HTR-8/SVneo (cell line): ENCODE measurements around the gene RNF149.
"Not testable (repeated sequence)": the region's sequence is repeated elsewhere in the genome, so short reads cannot be mapped to it uniquely, and the experiment has no call there.

Experiments
- DNase-seq: peaks from one replicate; pipeline ENCODE4 v3.0.0; 2011; ENCODE audit warnings: low spot score, mixed read lengths; ENCODE audit not compliant: insufficient read length
- FAIRE-seq: peaks from 2 replicates; lab custom pipeline; 2011; peaks lifted over from hg19 to GRCh38; lab: Jason Lieb, UNC

The RNF149 gene

GRCh38 chr2:101264360-101264939 is 44.1 kb downstream of the RNF149 start:
- FAIRE-seq = no peak

GRCh38 chr2:101263377-101263800 is 45.1 kb downstream of the RNF149 start:
- no peak for DNase-seq
- FAIRE-seq = no peak

More at GRCh38 chr2:101264360-101264939, 44.1 kb downstream of the RNF149 start:
- DNase-seq = no peak

GRCh38 chr2:101262142-101262541 is 46.4 kb downstream of the RNF149 start:
- DNase-seq (no peak), FAIRE-seq (no peak)

- DNase-seq (no peak), FAIRE-seq (no peak)
Measured at GRCh38 chr2:101258804-101259203, 49.7 kb downstream of the RNF149 start.

DNA sequence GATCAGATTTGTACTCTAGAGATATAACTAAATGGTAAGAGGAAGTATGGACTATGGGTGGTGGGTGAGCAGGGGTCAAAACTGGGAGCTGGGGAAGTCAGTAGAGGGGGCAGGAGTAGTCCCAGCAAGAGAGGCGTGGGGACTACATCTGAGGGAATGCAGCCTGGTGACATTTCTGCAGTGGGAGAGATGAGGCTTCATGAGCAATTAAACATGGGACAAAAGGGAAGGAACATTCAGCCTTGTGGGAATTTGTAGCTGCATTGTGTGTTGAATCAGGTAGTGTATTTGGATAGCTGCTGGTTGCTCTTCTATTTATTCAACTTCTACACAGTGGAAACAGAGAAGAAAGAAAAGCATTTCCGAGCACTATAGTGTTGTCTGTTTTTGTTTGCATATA is 52.2 kb downstream of the RNF149 start:
- DNase-seq = no peak
- no peak for FAIRE-seq

GRCh38 chr2:101255501-101255900 is 53.0 kb downstream of the RNF149 start:
- DNase-seq (no peak), FAIRE-seq (no peak)

GRCh38 chr2:101253703-101254450 is 54.6 kb downstream of the RNF149 start:
- FAIRE-seq = no peak
- DNase-seq = no peak

- FAIRE-seq = no peak
- peak; percentile 28 for DNase-seq
Measured at GRCh38 chr2:101253013-101253702, 55.3 kb downstream of the RNF149 start.

- FAIRE-seq (peak; percentile 97), DNase-seq (peak; percentile 90)
Measured at GRCh38 chr2:101252408-101253012, 56.0 kb downstream of the RNF149 start, which contains the start of gene CNOT11. Gene CNOT11 (plus strand): TSS chr2:101252886. CDS start chr2:101252965, 79 bp downstream.

- no peak for FAIRE-seq
- no peak for DNase-seq
Measured at GRCh38 chr2:101251844-101252407, 56.6 kb downstream of the RNF149 start.

DNA sequence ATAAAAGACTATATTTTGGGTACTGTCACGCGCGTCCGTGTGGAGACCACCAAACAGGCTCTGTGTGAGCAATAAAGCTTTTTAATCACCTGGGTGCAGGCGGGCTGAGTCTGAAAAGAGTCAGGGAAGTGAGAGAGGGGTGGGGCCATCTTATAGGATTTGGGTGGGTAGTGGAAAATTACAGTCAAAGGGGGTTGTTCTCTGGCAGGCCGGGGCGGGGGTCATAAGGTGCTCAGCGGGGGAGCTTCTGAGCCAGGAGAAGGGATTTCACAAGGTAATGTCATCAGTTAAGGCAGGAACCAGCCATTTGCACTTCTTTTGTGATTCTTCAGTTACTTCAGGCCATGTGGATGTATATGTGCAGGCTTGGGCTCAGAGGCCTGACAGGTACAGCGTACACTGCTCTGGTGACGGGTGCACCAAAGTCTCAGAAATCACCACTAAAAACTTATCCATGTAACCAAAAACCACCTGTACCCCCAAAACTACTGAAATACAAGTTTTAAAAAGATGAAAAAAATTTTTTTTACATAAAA is 57.2 kb downstream of the RNF149 start:
- FAIRE-seq = not testable (repeated sequence)

GRCh38 chr2:101249826-101250225 is 58.7 kb downstream of the RNF149 start:
- no peak for FAIRE-seq
- no peak for DNase-seq

More for the DNA sequence above, 57.2 kb downstream of the RNF149 start:
- not testable (repeated sequence) for DNase-seq

DNA sequence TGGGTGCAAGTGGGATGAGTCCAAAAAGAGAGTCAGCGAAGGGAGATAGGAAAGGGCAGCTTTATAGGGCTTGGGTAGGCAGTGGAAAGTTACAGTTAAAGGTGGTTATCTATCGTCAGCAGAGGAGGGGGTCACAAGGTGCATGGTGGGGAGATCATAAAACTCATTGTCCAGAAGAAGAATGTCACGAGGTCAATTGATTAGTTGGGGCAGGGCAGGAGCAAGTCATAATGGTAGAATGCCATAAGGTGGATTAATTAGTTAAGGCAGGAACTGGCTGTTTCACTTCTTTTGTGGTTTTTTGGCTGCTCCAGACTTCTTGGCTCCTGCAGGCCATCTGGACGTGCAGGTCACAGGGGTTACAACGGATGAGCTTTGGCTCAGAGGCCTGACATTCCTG is 59.7 kb downstream of the RNF149 start:
- not testable (repeated sequence) for DNase-seq, FAIRE-seq

DNA sequence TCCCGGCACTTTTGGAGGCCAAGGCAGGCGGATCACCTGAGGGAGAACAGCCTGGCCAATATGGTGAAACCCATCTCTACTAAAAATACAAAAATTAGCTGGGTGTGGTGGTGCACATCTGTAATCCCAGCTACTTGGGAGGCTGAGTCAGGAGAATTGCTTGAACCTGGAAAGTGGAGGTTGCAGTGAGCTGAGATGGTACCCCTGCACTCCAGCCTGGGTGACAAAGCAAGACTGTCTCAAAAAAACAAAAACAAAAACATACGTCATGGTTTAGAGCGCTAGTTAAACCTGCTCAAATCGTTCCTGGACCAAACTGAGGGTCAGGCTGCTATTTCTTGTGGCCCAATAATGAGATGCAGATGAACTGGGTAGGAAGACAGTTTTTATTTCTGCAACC is 63.0 kb downstream of the RNF149 start:
- FAIRE-seq, DNase-seq: not testable (repeated sequence)

DNA sequence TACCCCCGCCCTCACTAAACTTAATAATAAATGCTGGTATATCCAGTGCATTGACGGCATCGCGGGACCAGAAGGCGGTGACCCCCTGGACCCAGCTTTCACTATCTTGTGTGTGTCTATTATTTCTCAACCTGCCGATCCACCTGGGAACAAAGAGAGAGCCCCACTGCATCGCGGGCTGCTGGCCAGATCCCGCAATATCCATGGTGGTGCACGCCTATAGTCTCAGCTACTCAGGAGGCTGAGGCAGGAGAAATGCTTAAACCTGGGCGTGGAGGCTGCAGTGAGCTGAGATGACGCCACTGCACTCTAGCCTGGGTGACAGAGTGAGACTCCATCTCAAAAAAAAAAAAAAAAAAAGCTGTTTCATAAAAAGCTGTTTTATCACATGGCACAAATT is 63.6 kb downstream of the RNF149 start:
- DNase-seq, FAIRE-seq: not testable (repeated sequence)

GRCh38 chr2:101244373-101244772 is 64.1 kb downstream of the RNF149 start:
- not testable (repeated sequence) for DNase-seq, FAIRE-seq

GRCh38 chr2:101241158-101241557 is 67.3 kb downstream of the RNF149 start:
- no peak for FAIRE-seq

GRCh38 chr2:101240694-101241093 is 67.8 kb downstream of the RNF149 start:
- FAIRE-seq, DNase-seq: not testable (repeated sequence)

More at GRCh38 chr2:101241158-101241557, 67.3 kb downstream of the RNF149 start:
- no peak for DNase-seq

GRCh38 chr2:101239760-101240118 is 68.8 kb downstream of the RNF149 start:
- FAIRE-seq = not testable (repeated sequence)

More at GRCh38 chr2:101239760-101240118, 68.8 kb downstream of the RNF149 start:
- DNase-seq = not testable (repeated sequence)
